ENCODE measurements around the gene ZSCAN2.

ZSCAN2 gene

DNA sequence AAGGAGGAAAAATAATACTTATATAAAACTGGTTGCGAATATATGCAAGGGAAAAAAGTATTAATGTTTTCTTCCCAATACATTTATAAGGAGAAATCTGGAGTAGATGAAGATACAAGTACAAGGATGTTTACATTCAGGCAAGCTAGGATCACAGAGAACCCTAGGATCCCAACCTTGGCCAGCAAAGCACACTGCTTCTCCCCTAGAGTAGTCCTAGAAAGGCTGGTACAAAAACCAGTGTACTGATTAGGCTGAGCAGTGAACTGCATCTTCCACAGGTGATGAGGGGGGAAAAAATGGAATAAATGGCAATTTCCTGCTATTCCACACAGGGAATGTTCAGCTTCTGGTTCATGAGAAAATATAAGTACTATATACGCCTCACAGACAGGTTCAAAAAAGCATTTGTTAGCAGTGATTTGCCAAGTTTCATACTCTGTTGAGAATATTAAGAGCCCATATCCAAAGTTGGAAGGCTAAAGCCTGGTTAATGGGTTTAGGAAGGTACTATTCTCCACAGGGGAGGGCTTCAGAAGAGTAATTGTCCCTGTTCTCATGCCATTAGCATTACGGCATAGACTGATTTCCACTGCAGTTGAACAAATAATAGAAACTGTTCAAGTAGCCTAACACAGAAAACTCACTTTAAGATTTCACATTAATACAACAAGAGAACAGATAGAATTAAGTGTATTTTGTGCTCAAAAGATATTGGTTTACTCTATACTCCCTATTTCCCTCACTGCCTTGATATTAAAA, 67.6 kb downstream of the ZSCAN2 start:
- DNase-seq (ENCODE audit: low read depth in 1 of 2, low spot score in 1 of 2) = no peak

DNA sequence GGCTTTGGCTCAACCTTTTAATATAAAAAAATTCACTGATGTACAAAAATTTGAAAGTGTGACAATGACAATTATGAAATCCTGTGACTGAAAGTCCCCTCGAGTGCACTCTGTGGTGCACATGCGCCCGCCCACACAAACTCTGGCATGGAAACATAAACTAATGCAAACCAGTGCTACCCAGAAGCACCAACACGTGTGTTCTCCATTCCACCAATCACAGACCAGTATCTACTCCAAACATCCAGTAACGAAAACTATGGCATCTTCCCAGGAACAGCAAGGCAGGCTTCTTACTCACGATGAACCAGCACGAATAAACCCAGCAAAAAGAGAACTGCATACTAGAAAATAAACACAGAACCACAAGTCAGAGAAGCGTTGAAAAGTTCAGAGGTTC, 68.9 kb downstream of the ZSCAN2 start:
- DNase-seq (ENCODE audit: low read depth in 1 of 2, low spot score in 1 of 2) = no peak

- no peak for DNase-seq (ENCODE audit: low read depth in 1 of 2, low spot score in 1 of 2)
Observed at GRCh38 chr15:84671211-84671610, 70.4 kb downstream of the ZSCAN2 start.
